CD4-positive, alpha-beta T cell treated with Interferon alpha-2 for 1 hour (primary cell): ENCODE measurements around the gene AVEN.

Experiments
- DNase-seq, 2 donors: peaks; one replicate each; pipeline ENCODE4 v3.0.0-alpha.2; 2020 to 2022

The AVEN gene

DNA sequence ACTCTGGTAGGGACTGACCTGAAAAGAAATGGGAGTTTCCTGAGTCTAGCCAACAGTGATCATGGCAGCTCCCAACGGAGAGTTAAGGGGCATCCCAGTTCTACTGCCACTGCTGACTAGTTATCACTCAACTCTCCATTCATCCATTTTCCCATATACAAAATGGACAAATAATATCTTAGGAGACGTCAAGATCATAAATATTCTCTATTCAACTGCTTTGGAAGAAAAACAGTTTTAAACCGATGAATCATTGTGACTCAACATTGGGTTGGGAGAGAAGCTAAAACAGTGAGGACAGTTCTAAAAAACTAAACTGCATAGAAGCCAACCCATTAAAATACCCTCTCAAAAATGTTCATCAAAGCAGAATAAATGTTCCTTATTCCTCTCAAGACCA is 128.3 kb downstream of the AVEN start:
- DNase-seq = no peak

DNA sequence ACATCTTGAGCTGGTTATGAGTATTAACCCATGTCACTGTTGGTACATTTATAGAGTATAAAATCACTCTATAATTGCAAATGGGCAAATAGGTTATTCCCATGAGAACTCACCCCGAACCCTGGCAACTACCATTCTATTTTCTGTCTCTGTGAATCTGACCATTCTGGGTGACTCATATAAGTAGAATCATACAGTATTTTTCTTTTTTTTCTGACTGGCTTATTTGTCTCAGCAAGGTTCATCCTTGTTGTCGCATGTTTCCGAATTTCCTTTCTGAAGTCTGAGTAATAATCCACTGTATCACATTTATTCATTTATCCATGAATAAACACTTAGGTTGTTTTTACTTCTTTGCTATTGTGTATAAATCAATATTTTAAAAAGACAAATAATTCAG is 130.6 kb downstream of the AVEN start:
- DNase-seq = no peak

DNA sequence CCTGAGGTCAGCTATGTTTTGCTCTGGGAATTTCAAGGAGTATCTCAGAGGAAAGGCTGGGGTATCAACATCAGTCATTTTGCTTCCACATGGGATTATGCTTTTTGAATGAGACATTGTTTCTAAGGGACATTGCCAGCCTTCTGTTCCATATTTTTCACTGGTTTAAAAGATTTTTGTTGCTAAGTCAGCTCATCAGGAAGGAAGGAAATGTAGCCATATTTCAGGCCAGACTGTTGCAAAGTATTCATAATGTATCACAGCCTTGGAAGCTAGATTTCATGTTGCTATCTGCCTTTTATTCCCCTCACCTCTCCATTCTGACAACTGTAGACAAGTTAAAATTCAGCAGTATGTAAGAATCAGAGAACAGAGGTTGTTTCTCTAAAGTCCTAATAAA is 131.7 kb downstream of the AVEN start:
- DNase-seq = no peak

DNA sequence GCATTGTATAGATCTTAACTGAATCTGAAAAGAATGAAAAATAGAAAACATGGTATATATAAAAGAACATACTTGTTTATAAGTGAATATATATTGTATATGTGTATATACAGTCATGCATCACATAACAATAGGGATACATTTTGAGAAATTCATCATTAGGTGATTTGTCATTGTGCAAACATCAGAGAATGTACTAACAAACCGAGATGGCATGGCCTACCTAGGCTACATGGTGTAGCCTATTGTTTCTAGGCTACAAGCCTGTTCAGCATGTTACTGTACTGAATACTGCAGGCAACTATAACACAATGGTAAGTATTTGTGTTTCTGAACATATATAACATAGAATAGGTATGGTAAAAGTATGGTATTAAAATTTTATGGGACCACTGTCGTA is 135.3 kb downstream of the AVEN start:
- DNase-seq = no peak

DNA sequence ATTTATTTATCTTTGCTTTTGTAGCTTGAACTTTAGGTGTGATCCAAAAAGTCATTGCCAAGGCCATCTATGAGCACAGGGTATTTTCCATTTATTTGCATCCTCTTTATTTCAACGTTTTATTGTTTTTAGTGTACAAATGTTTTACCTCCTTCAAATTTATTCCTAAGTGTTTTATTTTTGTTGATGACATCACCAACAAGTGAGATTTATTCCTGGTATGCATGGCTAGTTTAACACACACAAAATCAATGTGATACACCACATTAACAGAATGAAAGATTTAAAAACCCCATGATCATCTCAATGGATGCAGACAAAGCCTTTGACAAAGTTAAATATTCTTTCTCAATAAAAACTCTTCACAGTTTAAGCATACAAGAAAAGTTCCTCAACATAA is 137.0 kb downstream of the AVEN start:
- DNase-seq = no peak

DNA sequence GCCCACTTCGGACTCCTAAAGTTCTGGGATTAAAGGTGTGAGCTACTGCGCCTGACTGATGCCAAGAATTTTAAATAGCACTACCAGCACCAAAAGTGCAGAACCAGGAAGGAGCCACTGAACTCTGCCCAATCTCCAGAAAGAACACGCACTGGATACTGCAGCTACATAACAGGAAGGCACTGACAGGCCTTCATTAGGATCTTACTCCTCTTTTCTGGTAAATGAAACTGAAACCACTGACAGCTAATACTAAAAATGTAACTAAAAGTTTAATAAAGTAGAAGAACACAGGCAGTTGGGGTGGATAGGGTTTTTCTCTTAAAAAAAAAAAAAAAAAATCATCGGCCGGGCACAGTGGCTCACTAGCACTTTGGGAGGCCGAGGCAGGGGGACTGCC is 144.8 kb downstream of the AVEN start:
- no peak for DNase-seq

DNA sequence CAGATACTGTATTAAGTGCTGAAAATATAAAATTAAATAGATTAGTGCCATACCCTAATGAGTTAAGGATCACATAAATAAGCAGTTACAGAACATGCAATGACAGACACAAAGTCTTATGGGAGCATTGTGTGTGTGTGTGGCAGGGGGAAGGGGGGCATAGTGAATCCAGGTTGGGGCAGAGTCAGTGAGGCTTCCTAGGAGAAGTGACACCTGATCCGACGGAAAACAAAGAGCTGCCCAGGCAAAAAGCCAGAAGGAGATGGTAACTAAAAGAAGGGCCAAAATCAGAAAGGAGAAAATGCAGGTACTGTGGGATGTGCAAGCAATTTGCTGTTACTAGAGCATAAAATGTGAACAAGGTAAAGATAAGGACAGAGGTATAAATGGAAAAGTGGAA is 150.8 kb downstream of the AVEN start:
- DNase-seq = no peak

DNA sequence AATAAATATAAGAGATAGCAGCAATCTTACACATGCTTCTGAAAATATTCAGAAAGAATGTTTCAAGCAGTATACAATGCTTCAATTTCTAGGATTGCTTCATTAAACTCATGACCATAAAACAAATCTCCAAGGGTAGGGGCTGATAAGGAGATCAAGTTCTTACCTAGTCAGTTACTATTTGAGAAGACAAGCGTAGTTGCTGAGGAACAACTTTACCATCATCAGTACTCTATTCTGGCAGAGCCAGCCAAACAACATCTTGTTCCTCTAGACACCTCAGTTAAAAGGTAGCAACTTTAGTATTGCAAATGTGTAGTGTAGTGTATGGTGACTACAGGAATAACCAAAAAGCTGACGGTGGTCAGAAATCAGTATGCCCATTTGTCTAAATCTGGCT is 156.1 kb downstream of the AVEN start:
- no peak for DNase-seq

DNA sequence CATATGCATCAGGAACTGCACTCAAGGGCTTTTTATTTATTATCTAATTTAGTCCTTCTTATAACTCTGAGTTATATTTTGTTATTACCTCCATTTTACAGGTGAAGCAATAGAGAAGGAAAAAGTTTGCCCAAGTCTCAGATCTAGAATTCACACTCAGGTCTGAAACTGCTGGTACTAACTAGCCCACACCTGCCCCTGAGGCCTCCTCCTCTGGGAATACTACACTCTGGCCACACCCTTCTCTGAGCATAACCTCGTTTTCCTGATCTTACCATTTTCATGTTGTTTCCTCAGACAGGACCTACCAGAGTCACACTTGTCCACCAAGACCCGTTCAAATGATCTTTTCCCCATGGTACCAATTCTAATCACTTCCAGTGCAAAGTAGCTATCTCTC is 164.8 kb downstream of the AVEN start:
- no peak for DNase-seq

DNA sequence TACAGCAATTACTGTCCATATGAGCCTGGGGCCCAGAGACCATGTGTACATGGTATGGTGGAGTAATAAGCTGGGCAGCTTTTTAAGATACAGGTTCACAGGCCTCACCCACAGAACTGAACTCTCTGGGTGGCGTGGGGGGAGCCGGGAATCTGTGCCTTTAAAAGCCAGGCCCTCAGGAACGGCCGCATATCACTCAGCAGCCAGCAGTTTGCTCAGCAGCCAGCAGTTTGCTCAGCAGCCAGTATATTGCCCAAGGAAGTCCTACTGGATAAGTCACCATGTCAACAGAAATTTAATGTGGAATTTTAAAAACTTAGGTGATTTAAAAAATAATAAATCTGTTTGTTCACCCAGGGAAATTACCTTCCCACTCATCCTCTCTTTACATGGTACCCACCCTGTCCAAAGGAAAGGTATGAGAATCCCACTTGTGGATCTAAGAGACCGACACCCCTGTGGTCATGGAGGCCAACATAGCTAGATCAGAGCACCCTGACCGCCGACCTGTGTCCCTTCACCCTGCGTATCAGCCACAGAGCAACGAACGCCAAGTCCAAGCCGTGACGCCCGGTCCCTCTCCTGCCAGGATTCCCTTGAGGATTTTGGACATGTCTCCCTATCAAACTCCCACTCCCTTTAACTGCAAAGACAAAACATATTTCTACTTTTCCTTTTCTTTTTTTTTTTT is 166.4 kb downstream of the AVEN start:
- no peak for DNase-seq

DNA sequence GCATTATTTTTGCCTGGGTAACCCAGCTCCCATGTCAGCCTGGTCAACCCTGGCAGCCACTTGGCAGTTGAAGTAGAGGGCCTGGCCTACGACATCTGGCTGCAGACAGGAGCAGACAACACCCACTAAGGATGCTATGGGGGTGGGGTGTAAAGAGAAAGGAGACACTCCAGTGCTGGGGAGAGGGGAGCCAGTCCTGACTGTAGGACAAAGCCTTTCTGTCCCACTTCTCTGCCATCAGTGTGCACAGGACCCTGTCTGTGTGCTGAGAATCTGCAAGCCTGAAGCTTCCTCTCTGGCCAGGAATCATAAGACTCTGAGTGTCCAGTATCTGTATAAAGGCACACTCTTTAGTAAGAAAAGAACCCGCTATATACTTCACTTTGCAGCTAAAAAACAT is 167.0 kb downstream of the AVEN start:
- no peak for DNase-seq

DNA sequence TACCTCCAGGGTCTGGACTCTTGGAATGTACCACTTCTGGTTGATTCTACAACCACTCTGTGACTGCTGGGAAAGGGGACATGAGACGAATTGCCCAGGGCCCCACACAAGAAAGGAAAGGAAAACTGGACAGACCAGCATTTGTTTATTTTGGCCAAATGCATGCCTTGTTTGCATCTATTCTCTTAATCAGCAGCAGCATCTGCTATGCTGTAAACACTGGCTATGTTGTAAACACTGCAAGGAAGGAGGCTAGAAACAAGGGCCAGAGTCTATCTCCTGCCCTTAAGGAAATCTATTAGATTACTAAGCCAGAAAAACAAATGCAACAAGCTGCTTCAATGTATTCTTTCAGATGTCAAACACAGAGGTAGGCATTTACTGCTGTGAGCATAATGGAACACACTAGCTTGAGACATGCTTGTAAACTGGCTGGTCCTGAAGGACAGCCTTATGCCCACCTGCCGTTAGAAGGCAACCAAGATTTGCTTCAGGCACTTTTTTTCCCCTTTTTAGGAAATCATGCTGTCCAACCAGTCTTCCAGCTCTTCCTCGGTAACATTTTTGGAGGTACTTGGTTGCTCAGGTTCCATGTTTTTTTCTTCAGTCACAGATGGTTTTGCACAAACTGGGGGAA is 172.8 kb downstream of the AVEN start:
- DNase-seq = no peak

DNA sequence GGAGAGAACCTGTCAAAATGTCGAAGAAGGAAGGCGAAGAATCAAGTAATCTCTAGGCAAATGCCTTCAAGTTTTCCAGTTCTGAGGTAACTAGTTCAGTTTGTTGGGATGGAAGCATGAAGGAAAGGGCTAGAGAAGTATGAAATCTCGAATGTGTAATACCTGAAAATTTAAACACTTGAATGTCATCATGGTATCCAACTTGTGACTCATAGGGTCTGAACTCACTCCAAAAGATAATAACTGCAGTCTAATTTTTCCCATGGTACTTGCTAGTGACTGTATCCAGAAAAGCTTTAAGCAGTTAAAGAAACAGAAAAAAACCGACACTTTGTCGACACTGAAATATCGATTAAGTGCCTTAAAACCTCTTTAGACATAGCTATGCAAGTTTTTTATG is 173.6 kb downstream of the AVEN start:
- no peak for DNase-seq

DNA sequence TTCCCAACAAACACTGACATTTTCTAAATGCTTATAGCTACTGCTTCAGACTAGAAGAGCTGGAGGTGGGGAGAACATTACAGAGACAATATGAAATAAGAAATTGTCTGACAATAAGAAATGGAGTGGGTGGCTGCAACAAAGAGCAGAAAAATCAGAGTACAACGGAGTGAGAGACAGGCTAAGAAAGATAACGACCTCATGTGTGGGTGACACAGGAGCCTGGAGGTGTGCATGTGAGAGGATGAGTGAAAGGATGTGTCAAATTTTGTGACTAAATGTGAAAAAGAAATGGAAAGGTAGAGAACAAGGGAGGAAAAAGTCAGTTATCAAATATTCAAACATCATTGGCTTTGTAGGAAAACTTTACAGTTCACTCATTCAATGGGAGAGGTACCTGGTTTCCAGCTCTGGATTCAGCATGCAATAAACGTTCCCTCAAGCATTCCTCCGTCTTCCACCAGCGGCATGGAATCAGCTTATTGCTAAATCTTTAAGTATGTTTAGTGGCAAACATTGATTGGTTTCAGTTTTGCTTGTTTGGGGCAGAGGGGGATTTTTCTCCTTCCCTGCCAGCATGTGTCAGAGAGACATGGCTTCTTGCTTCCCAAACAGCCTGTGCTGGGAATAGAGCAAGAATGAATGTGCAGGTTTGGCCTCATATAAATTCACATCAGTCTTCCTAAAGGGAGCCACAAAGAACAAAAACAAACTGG is 174.5 kb downstream of the AVEN start:
- DNase-seq = no peak

DNA sequence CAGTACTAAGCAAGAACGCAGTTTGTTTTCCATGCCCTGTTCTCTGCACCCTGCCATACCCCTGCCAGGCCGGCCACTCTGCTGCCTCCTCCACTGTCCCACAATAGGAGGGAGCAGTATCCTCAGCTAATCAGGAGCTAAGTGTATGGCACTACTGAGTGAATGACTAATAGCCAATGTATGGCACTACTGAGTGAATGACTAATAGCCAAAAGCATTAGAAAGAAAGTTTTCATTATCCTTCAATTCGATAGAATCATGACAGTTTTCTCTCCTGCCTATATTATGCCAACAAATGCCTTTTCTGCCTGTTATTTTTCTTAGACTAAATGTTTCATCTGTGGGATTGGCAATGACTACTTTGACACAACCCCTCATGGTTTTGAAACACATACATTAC is 178.2 kb downstream of the AVEN start:
- DNase-seq = no peak

DNA sequence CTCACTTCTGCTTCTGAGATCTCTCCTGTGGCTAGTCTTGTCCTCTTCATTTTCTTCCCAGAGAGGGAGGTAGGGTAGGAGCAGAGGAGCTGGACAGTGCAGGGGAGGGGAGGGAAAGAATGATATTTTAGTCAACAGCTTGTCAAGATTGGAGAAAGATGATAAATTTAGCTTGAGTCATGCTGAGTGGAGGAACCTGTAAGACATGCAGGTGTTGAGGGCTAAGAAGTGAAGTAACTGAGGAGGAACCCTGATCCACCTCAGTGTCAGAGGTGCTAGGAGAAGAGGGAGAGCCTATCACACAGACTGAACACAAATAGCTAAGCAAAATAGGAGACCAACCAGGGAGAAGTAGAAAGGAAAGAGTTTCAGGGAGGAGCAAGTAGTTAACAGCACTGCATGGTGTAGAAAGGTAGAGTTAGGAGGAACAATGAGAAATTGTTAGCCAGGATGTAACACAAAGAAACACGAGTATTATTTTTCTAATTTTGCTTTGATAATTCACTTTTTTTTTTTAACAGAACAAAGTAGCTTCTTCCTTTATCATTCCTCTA is 178.9 kb downstream of the AVEN start:
- no peak for DNase-seq

DNA sequence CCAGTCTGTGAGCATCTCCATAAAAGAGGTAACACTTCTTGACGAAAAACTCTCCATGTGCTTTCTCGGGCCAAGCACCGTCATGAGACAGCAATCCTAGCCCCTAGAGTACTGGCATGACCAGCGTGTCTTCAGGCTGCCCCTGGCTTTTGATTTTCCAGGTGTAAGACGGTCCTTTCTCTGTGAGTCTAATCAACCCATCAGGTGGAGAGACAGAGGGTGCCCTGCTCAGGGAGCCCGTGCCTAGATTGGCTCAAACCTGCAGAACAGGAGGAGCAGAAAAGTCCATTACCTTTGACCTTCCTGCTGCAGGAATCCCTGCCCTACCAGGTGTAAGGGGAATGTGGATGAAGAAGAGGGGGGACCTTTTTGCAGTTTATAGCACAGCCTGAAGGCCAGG is 180.2 kb downstream of the AVEN start:
- no peak for DNase-seq

DNA sequence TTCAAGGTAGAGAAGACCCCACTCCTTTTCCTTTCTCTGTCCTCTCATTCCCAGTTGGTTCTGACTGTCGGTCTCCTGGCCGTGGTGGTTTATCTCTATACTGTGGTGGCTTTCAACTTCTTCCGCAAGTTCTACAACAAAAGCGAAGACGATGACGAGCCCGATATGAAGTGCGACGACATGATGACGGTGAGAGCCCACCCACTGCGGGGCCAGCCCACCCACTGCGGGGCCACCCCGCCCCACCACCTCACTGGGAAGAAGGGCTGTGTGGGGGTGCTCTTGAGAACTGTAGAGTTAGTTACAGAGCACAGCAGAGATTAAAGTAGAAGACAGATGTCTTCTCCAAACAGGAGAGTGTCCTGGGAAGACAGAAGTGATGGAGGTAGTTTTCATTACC is 181.3 kb downstream of the AVEN start:
- DNase-seq = no peak

DNA sequence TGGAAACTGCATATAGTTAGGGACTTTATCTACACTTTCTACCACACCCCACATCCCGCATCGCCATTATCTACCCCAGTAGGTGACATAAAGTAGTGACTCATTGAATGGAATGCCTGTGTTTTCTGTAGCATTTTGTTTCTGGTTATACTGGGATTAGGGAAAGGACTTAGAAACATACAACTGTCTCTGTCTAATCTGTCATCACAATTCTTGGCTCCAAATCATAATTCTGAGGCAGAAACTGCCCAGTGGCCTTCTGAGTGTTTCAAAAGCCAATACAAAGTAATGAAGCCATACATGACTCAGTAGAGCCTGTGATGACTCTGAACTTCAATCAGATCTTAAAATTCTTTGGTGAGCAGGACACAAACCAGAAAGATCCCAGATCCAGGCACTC is 186.4 kb downstream of the AVEN start:
- DNase-seq = no peak

DNA sequence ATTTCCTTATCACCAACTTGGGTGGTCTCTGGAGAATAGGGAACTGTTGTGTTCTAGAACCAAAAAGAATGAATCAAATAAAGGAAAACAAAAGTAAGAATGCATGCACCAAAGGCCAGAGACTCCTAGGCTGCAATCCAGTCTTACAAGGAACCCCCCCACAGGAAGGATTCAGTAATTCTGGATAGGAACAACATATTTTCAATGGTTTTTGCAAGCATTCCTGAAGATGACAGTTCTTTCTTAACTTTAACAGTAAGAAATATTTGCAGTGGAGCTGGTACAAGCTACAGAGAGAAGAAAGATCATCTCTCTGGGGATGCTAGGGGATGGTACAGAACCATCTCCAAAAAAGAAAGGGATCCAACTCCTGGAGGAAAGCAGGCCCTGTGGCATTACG is 186.9 kb downstream of the AVEN start:
- no peak for DNase-seq

DNA sequence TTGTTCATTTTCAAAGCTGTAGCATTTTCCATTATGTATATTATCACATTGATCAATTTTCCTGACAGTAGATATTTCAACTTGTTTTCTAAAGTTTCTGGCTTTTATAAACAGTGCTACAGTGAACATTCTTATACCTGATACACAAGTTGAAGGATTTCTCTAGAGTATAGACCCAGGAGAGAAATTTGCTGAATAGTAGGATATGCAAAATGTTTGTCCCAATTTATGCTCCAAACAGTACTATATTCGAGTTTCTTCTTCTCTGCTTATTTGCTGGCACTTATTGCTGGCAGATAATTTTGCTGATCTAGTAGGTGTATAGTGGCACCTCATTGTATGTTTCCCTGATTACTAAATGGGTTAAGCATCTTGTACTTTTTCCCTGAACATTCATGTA is 187.9 kb downstream of the AVEN start:
- no peak for DNase-seq

DNA sequence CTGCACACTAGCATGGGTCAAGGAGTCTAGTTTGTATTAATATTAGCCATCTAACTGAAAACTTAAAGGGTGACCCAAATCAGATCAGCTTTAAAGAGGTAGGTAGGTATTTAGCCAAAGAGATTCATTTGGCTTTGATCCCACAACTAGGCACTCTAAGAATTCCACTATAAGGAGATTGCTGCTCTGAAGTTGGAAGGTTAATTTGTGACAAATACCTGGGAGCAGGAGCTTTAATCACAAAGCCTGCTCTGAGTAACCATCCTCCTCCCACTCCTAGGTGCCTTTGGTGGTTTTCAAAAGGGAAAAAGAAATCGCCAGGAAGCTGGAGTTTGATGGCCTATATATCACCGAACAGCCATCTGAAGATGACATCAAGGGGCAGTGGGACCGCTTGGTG is 191.0 kb downstream of the AVEN start:
- no peak for DNase-seq

DNA sequence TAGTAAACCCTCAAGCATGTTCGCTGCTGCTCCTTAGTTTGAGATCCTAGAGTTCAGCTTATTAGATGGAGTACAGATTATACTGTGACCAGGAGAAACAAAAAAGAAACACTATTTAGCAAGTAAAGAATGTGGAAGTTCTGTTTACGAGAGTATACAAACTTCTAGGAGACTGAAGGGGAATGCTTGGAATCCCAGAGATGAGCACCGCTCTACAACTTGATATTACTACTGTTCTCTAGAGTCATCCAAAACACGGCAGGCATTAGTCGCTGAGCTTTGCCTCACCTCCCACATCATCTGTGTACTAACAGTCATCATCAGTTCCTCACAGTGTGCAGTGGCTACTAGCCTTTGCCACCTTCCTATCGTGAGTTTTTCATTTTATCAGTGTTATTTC is 192.1 kb downstream of the AVEN start:
- no peak for DNase-seq

DNA sequence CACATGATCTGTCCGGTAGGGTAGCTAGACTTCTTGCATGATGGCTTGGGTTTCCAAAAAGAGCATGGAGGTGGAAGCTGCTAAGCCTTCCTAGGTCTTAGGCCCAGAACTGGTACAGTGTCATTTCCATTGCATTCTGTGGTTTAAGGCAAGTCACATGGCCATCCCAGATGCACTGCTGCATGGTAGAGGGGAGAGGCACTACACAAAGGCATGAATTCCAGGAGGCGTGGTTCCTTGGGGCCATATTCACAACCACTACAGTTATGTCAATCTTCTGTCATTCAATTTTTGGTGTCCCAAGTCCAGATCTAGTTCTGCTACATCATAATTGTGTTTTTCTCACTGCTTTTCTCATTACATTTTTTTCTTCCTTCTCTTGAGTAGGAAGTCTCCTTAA is 192.9 kb downstream of the AVEN start:
- no peak for DNase-seq
